A673 (cell line): Measurements from ENCODE around the gene DNAJB6. TPM values are rescaled to one million over a fixed set of nuclear protein-coding genes. Genes with fewer than 3 reads are reported as not detected.

Experiments
- BruUV-seq: library from RNA; stranded (reverse); fragments of 400-500 nt; replicated peaks from 2 replicates; lab custom pipeline; 2021; lab: Mats Ljungman, UMichigan
- CTCF ChIA-PET: fragments of 300-600 bp; sonication (Branson Sonifier 250); formaldehyde crosslinking; loops from one replicate; lab custom pipeline; 2022; ENCODE audit warnings: antibody characterized with exemption; lab: Charles Lee
- POLR2A ChIA-PET: fragments of 300-600 bp; sonication (Branson Sonifier 250); formaldehyde crosslinking; loops from one replicate; lab custom pipeline; 2022; ENCODE audit warnings: antibody characterized with exemption; ENCODE audit not compliant: low non-redundant PET; lab: Charles Lee
- DNase-seq: peaks from one replicate; pipeline ENCODE4 v3.0.0-alpha.2; 2015; ENCODE audit warnings: low spot score
- H3K27ac ChIP-seq: fragments of 200-600 bp; sonication (generic); 2 replicates; pipeline ENCODE4 v1.5.1; 2016; ENCODE audit warnings: mixed run types, low read depth, mild to moderate bottlenecking, mixed read lengths, antibody characterized with exemption, low read length; ENCODE audit not compliant: poor library complexity, severe bottlenecking
- H3K27me3 ChIP-seq: fragments of 200-600 bp; sonication (generic); replicated peaks from 2 replicates; pipeline ENCODE4 v1.6.1; 2017; ENCODE audit warnings: mixed run types, low read depth, mild to moderate bottlenecking, mixed read lengths, antibody characterized with exemption, low read length; ENCODE audit not compliant: insufficient read depth, poor library complexity
- H3K36me3 ChIP-seq: fragments of 200-600 bp; sonication (generic); 2 replicates; pipeline ENCODE4 v1.6.1; 2016; ENCODE audit warnings: mixed run types, mild to moderate bottlenecking, mixed read lengths, antibody characterized with exemption, low read length; ENCODE audit not compliant: insufficient read depth, poor library complexity, severe bottlenecking
- H3K4me1 ChIP-seq: fragments of 200-600 bp; sonication (generic); 2 replicates; pipeline ENCODE4 v1.6.1; 2017; ENCODE audit warnings: mixed run types, mild to moderate bottlenecking, mixed read lengths, antibody characterized with exemption, low read length; ENCODE audit not compliant: insufficient read depth, poor library complexity, severe bottlenecking
- H3K4me3 ChIP-seq: fragments of 200-600 bp; sonication (generic); 2 replicates; pipeline ENCODE4 v1.5.1; 2016; ENCODE audit warnings: low read depth, mixed run types, mild to moderate bottlenecking, mixed read lengths, low read length; ENCODE audit not compliant: poor library complexity, severe bottlenecking
- H3K9me3 ChIP-seq: fragments of 200-600 bp; sonication (generic); 2 replicates; pipeline ENCODE4 v1.6.1; 2016; ENCODE audit warnings: mixed run types, low read depth, mild to moderate bottlenecking, mixed read lengths, antibody characterized with exemption, low read length; ENCODE audit not compliant: poor library complexity, severe bottlenecking
- CTCF ChIP-seq: fragments of 300-800, 200-600 bp; sonication (generic); conservative IDR thresholded peaks from 2 replicates; pipeline ENCODE4 v1.5.1; 2017; ENCODE audit warnings: low read depth, mild to moderate bottlenecking, antibody characterized with exemption, low read length, moderate library complexity, mixed read lengths
- EZH2 ChIP-seq: fragments of 200-600 bp; sonication (generic); IDR thresholded peaks from 2 replicates; pipeline ENCODE4 v1.6.1; 2017; ENCODE audit warnings: borderline replicate concordance, low read depth, mild to moderate bottlenecking, mixed read lengths, antibody characterized with exemption, low read length; ENCODE audit not compliant: poor library complexity, severe bottlenecking
- intact Hi-C: fragments of 100-400 bp; cut with micrococcal nuclease; formaldehyde crosslinking; loops from one replicate; pipeline ENCODE4 v1.10.0; 2022; ENCODE audit not compliant: unreplicated experiment
- total RNA-seq: library from RNA; stranded (reverse); gene quantifications from 2 replicates; pipeline ENCODE4 v1.2.3, GENCODE V29; 2021

The DNAJB6 gene
- total RNA-seq, 1 experiment from 2014 or later = 146 TPM

GRCh38 chr7:157295338-157295737 is 41.5 kb upstream of the DNAJB6 start:
- Histone ChIP-seq H3K9me3 (no peaks in the 10 kb centered on the region), H3K36me3 (no peaks in the 10 kb centered on the region), H3K4me3 (no peak overlapping the region), H3K27me3 (no peaks in the 10 kb centered on the region), H3K27ac (no peak overlapping the region), H3K4me1 (peaks cover 26% of the 10 kb centered on the region)
- CTCF ChIA-PET = no interaction called here
- POLR2A ChIA-PET = no interaction called here
- no TSS peak for BruUV-seq
- intact Hi-C loops = no loop called here
- TF ChIP-seq EZH2 = no peak
- TF ChIP-seq CTCF = no peak
- DNase-seq = no peak

- CTCF ChIA-PET = no interaction called here
- intact Hi-C loops = no loop called here
- TF ChIP-seq CTCF (no peak), EZH2 (no peak)
These were observed 39.6 kb upstream of the DNAJB6 start for GRCh38 chr7:157297185-157297584.

GRCh38 chr7:157299317-157299612 is 37.5 kb upstream of the DNAJB6 start:
- no peaks in the 10 kb centered on the region for H3K9me3 ChIP-seq
- ChIA-PET CTCF (no interaction called here), POLR2A (no interaction called here)
- no TSS peak for BruUV-seq
- peak overlapping the region; percentile 41 for H3K27ac ChIP-seq
- H3K27me3 ChIP-seq = no peaks in the 10 kb centered on the region
- TF ChIP-seq CTCF (no peak), EZH2 (no peak)
- intact Hi-C loops = no loop called here
- no peak overlapping the region for H3K4me3 ChIP-seq
- H3K36me3 ChIP-seq = no peaks in the 10 kb centered on the region
- no peak for DNase-seq
- peaks cover 26% of the 10 kb centered on the region for H3K4me1 ChIP-seq

More at GRCh38 chr7:157297185-157297584, 39.6 kb upstream of the DNAJB6 start:
- BruUV-seq = no TSS peak
- Histone ChIP-seq H3K9me3 (no peaks in the 10 kb centered on the region), H3K27ac (peak overlapping the region; percentile 69), H3K4me1 (peaks cover 26% of the 10 kb centered on the region), H3K27me3 (no peaks in the 10 kb centered on the region), H3K4me3 (no peak overlapping the region), H3K36me3 (no peaks in the 10 kb centered on the region)
- DNase-seq = peak; percentile 96
- POLR2A ChIA-PET = no interaction called here
